Stimulated activated CD4-positive, alpha-beta T cell treated with anti-CD3 and anti-CD28 coated beads, Interleukin-4, amount 100 ng/mL, for 1 hour (primary cell): Measurements from ENCODE around the gene DNAJB12.
"Not testable (repeated sequence)": the region's sequence is repeated elsewhere in the genome, so short reads cannot be mapped to it uniquely, and the experiment has no call there.

Experiments used
- DNase-seq: peaks from one replicate; pipeline ENCODE4 v3.0.0-alpha.2; 2020

The DNAJB12 gene

DNA sequence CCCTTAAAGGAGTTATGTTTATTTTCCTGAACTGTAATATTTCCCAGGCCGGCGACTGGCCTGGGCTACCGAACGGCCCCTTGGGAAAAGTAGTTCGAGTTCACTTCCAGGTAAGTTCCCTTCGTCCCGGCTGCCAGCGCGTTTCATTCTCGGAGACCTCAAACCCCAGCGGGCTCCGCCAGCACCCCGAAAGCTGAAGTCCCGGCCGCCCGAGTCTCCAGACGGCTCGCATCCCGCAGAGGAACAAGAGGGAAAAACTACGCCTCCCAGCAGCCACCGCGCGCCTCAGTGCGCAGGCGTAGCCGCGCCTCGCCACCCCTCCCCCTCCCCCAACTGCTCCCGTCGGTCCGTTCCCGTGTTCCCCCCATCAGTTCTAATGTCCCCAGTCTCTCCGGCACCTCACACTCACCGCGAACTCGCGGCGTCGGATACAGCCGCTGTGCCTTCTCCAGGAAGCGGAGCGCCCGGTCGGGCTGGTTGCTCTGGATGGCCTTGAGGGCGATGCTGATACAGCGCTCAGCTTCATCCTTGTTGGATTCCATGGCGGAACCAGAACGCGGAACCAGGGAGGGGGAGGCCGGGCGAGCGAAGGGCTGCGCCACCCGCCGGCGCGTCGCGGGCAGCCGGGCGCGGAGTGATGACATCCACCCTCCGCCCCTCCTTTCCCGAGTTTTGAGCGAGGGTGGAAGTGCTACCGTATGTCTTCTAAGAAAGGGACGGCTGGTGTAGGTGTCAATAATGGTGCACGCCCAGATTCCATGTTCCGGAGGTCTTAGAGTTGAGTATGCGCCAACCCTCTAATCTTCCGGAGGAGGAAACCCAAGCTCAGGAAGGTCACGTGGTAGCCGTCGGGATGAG is at the start of gene DNAJB12:
Gene DNAJB12, minus strand, starts transcription at position 564 of the 858 bp plus-strand sequence. Its CDS starts 22 bp downstream, at position 542.
- DNase-seq, result peak; percentile 89

DNA sequence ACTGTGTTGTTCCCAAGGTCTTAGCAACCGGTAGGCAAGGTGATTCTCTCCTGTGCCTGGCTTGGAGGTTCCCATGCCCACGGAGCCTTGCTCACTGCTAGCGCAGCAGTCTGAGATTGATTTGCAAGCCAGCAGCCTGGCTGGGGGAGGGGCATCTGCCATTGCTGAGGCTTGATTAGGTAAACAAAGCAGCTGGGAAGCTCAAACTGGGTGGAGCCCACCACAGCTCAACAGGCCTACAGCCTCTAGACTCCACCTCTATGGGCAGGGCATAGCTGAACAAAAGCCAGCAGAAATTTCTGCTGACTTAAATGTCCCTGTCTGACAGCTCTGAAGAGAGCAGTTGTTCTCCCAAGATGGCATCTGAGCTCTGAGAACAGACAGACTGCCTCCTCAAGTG is 40.9 kb upstream of the DNAJB12 start:
- not testable (repeated sequence) for DNase-seq

DNA sequence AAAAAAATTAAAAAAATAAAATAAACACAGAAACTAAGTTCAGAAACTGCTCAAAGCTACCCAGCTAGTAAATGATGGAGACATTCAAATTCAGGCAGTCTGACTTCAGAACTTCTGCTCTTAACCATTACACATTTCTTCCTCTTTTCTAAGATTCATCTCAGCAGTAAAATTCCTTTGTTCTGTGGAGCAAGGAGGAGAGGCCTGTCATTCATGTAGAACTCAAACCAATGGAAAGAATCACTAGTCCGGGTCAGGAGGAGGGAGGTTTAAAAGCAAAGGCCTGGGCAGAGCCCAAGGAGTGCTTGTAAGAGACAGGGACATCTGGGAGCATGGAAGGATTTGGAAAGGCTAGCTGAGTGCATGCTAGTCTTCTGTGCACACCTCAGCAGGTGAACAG is 37.9 kb upstream of the DNAJB12 start:
- no peak for DNase-seq

DNA sequence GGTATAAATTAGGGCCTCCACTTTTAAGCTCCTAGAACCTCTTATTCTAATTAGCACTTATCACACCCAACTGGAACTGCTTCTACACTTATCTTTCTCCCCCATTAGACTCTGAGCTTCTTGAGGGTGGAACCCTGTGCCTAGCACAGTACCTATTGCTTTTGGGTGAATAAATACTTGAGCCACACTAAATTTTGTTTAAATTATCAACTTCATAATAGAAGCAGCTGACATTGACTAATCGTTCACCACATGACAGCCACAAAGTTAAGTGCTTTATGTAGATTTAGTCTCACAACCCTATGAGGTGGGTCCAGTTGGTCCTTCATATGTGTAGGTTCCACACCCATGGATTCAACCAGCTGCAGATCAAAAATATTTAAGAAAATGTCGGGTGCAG is 36.0 kb upstream of the DNAJB12 start:
- DNase-seq, result no peak

DNA sequence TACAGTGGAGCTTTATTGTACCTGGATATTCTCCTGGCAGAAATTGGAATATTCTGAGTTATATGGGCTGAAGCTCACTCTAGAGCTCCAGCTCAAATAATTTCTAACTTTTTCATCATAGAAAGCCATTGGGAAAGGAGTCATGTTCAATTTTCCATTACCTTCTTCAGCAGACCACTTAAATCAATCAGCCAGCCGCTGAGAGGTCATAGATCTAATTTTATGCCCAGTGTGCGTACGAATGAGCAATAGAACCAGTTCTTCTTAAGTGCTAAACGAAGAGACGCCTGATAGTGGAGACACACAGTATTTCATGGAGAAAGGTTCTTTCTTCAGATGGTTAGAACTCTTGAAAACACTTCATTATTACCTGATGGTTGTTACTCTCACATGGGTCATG is 35.0 kb upstream of the DNAJB12 start:
- DNase-seq, result no peak

- no peak for DNase-seq
Measured at GRCh38 chr10:72389014-72389413, 34.3 kb upstream of the DNAJB12 start.

DNA sequence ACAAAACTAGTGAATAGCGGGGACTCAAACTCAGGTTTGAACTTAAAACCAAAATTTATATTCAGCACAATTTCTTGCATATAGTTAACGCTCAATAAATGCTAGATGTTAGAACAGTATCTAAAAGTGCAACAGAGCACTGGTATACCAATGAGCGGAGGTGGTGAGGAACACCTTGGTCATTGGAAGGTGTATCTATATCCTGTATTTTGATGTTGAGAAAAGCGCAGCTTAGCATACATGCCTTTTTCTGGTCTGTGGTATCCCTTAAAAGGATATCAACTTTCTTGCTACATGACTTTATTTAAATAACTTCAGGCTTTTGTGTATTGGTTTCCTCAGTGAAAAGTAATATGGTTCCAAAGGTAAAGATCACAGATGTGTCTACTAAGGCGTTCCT is 33.3 kb upstream of the DNAJB12 start:
- DNase-seq, result no peak

DNA sequence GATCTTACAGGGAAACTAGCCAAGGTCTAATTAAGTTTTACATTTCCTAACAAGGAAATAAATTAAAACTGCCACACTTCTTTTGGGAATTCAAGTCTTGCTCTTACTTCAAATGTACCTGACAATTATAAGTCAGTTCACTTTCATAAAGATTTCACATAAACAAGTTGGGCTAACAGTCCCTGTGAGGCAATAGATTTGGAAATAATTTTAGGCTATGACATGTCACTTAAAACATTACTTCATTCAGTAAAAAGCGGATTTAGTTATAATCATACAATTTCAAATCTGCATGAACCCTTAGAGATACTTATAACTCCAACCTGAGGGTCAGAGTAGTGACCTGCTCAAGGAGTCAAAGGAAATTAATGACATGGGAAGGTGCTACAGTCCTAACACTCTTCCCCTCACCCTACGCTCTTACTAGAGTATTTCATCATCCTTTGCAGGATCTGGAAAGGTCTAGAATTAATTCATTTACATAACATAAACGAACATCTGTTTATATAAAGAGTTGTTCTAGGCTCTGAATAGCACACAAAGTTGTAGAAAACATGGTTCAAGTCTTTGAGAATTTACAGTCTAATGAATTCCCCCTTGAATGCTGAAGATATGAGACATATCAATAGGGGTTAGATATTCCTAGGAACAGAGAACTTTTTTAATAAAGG is 32.3 kb upstream of the DNAJB12 start:
- DNase-seq, result no peak

DNA sequence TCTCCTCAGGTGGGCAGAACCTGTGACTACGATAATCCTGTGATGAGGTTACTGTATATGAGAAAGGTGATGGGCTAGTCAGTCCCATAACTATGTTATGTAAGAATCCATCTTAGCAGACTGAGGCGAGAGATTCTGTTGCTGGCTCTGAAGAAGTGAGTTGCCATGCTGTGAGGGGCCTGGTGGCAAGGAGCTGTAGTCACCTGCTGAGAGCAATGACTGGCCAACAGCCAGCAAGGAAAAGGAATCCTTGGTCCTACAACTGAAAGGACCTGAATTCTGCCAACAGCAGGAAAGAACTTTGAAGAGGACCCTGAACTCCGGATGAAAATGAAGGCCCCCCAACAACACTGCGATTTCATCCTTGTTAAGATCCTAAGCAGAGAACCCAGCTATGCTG is 31.0 kb upstream of the DNAJB12 start:
- no peak for DNase-seq

- not testable (repeated sequence) for DNase-seq
Measured at GRCh38 chr10:72384982-72385381, 30.3 kb upstream of the DNAJB12 start.

DNA sequence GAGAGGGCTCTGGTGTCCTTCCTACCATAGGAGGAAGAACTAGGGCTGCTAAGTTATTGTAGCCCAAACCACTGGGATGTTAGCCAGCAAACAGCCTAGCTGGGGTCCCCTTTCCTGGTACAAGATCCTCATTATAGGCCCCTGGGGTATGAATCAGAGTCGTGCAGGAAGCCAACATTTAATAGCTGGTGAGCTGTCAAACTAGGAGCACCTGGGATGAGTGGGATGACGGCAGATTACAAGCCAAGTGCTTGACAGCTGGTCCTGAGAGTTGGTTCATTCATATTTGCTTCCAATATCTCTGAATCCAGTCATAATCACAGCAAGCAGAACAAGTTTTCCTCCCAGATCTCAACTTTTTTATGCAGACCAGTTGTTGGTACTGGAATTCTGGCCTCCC is 25.1 kb upstream of the DNAJB12 start:
- no peak for DNase-seq

DNA sequence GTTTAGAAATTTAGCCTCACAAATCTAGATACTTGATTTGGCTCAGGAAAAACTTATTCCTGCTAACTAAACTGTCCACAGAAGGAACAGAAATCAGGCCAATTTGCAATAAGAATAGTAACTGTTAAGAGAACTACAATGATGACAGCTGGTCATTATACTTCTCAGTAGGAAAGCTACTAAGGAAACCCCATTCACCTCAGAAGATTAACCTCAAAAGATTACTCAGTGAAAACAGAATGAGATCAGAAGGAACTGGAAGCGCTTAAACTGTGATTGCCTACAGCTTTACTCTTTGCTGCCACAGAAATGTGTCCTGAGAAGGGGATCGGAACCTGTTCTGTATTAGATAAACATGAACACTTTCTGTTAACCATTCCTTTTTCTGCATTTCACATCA is 24.3 kb upstream of the DNAJB12 start:
- no peak for DNase-seq

- DNase-seq, result no peak
Measured at GRCh38 chr10:72375585-72375984, 20.9 kb upstream of the DNAJB12 start.

GRCh38 chr10:72375173-72375572 is 20.5 kb upstream of the DNAJB12 start:
- DNase-seq, result no peak

- DNase-seq, result no peak
Measured at GRCh38 chr10:72370201-72370722, 15.5 kb upstream of the DNAJB12 start.

- no peak for DNase-seq
Measured at GRCh38 chr10:72367301-72367960, 12.7 kb upstream of the DNAJB12 start.

- DNase-seq, result no peak
Measured at GRCh38 chr10:72365106-72365895, 10.6 kb upstream of the DNAJB12 start.

DNA sequence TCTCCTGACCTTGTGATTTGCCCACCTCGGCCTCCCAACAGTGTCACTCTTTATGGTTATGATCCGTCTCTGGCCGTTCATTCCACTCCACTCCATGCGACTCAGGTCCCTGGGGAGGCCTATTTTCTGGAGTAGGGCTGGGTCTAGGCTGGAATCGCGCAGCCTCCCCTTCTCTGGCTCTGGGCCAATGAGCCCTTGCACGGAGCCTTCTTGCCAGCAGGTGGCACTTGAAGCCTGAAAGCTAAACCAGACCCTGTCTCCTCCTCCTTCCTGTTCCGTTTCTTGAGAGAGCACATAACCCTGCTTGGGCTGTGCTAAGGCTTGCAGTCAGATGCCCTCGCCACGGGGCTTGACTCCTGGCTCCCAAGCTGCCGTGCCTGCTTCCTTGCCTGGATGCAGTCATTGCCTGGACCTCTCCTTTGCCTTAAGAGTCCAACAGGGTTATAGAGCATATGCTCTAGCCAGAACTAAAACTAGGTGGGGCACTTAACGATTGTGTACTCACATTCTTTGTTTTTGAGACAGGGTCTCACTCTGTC is 9.6 kb upstream of the DNAJB12 start:
- DNase-seq, result peak; percentile 81

GRCh38 chr10:72356987-72357386 is 2.3 kb upstream of the DNAJB12 start:
- no peak for DNase-seq

- no peak for DNase-seq
Measured at GRCh38 chr10:72356115-72356514, 1.4 kb upstream of the DNAJB12 start.

GRCh38 chr10:72355214-72355555 is 466 bp upstream of the DNAJB12 start:
- no peak for DNase-seq

- no peak for DNase-seq
Measured at GRCh38 chr10:72353965-72354355, 759 bp downstream of the DNAJB12 start.
